Measurements from ENCODE around the gene ZNF780B. TPM values are rescaled to one million over a fixed set of nuclear protein-coding genes. Genes with fewer than 3 reads are reported as not detected.

ZNF780B gene
- total RNA-seq, 4 donors from 2014 or later = 1.8 to 6.8 (median 4.1) TPM

- intact Hi-C loops (cut with DNase I; ENCODE audit: low total_unique reads) = no loop called here
- TF ChIP-seq CTCF (IDR thresholded peaks at IDR 0.05) = no peak
- TF ChIP-seq POLR2A (IDR thresholded peaks at IDR 0.05) = no peak
- 91 to 96% methylated on average over 1 of the region's 1 CpG for WGBS, 2 donors
- no peak for DNase-seq (ENCODE audit: low spot score in 2 of 2)
- H3K4me3 ChIP-seq (ENCODE audit: low read depth, poor library complexity, severe bottlenecking) = no peak overlapping the region
Measured at GRCh38 chr19:40081411-40081810, 25.4 kb upstream of the ZNF780B start.

GRCh38 chr19:40080289-40080688 is 24.3 kb upstream of the ZNF780B start:
- intact Hi-C loops (cut with DNase I; ENCODE audit: low total_unique reads) = no loop called here
- no peak overlapping the region for H3K4me3 ChIP-seq (ENCODE audit: low read depth, poor library complexity, severe bottlenecking)
- DNase-seq (ENCODE audit: low spot score in 2 of 2) = no peak
- TF ChIP-seq CTCF (IDR thresholded peaks at IDR 0.05) (no peak), POLR2A (IDR thresholded peaks at IDR 0.05) (no peak)
- WGBS, 2 donors = 93 to 100% methylated on average over 1 of the region's 1 CpG

GRCh38 chr19:40078377-40078776 is 22.3 kb upstream of the ZNF780B start:
- no peak for DNase-seq (ENCODE audit: low spot score in 2 of 2)
- no peak for TF ChIP-seq CTCF (IDR thresholded peaks at IDR 0.05)
- no peak for TF ChIP-seq POLR2A (IDR thresholded peaks at IDR 0.05)
- WGBS, 2 donors = 88 to 100% methylated on average over 1 of the region's 1 CpG
- H3K4me3 ChIP-seq (ENCODE audit: low read depth, poor library complexity, severe bottlenecking) = no peak overlapping the region
- intact Hi-C loops (cut with DNase I; ENCODE audit: low total_unique reads) = no loop called here

GRCh38 chr19:40070058-40070457 is 14.0 kb upstream of the ZNF780B start:
- no peak overlapping the region for H3K4me3 ChIP-seq (ENCODE audit: low read depth, poor library complexity, severe bottlenecking)
- intact Hi-C loops (cut with DNase I; ENCODE audit: low total_unique reads) = no loop called here
- TF ChIP-seq POLR2A (IDR thresholded peaks at IDR 0.05) = no peak
- TF ChIP-seq CTCF (IDR thresholded peaks at IDR 0.05) = no peak
- 98 to 100% methylated on average over 1 of the region's 1 CpG for WGBS, 2 donors
- no peak for DNase-seq (ENCODE audit: low spot score in 2 of 2)

GRCh38 chr19:40059624-40060023 is 3.6 kb upstream of the ZNF780B start:
- H3K4me3 ChIP-seq (ENCODE audit: low read depth, poor library complexity, severe bottlenecking) = no peak overlapping the region
- WGBS, 2 donors = 84 to 90% methylated on average over 1 of the region's 1 CpG
- DNase-seq (ENCODE audit: low spot score in 2 of 2) = no peak
- intact Hi-C loops (cut with DNase I; ENCODE audit: low total_unique reads) = no loop called here
- TF ChIP-seq CTCF (IDR thresholded peaks at IDR 0.05) (no peak), POLR2A (IDR thresholded peaks at IDR 0.05) (no peak)

GRCh38 chr19:40057166-40057565 is 1.1 kb upstream of the ZNF780B start:
- TF ChIP-seq CTCF (IDR thresholded peaks at IDR 0.05) = no peak
- no peak for TF ChIP-seq POLR2A (IDR thresholded peaks at IDR 0.05)
- WGBS, 2 donors = 79 to 91% methylated on average over 1 of the region's 1 CpG
- intact Hi-C loops (cut with DNase I; ENCODE audit: low total_unique reads) = no loop called here
- no peak for DNase-seq (ENCODE audit: low spot score in 2 of 2)
- H3K4me3 ChIP-seq (ENCODE audit: low read depth, poor library complexity, severe bottlenecking) = no peak overlapping the region
